WI38 (cell line): Measurements from ENCODE around the gene PHYKPL.
A peak's percentile ranks its signal among the peaks of the same experiment; 100 is the strongest.
"Not testable (repeated sequence)": the region's sequence is repeated elsewhere in the genome, so short reads cannot be mapped to it uniquely, and the experiment has no call there.

ENCODE experiments used
- H3K4me3 ChIP-seq: 2 replicates; pipeline ENCODE4 v1.5.1; 2011; ENCODE audit warnings: low read depth, mild to moderate bottlenecking, control low read depth, low read length
- CTCF ChIP-seq: IDR thresholded peaks from 2 replicates; pipeline ENCODE4 v1.5.1; 2012; ENCODE audit warnings: low read depth, mild to moderate bottlenecking, control low read depth, low read length

Gene PHYKPL

GRCh38 chr5:178201927-178202235 lies 30.7 kb downstream of the PHYKPL start:
- H3K4me3 ChIP-seq = no peak overlapping the region
- TF ChIP-seq CTCF = no peak

GRCh38 chr5:178201221-178201926 lies 31.2 kb downstream of the PHYKPL start:
- TF ChIP-seq CTCF = no peak
- H3K4me3 ChIP-seq = no peak overlapping the region

GRCh38 chr5:178199581-178200434 lies 32.8 kb downstream of the PHYKPL start:
- no peak for TF ChIP-seq CTCF
- H3K4me3 ChIP-seq = no peak overlapping the region

GRCh38 chr5:178198706-178199105 lies 33.9 kb downstream of the PHYKPL start:
- no peak overlapping the region for H3K4me3 ChIP-seq
- no peak for TF ChIP-seq CTCF

GRCh38 chr5:178198151-178198550 lies 34.5 kb downstream of the PHYKPL start:
- H3K4me3 ChIP-seq = not testable (repeated sequence)

GRCh38 chr5:178196986-178197385 lies 35.6 kb downstream of the PHYKPL start:
- TF ChIP-seq CTCF = peak; percentile 24; the same call in 1 of the 2 replicates
- no peak overlapping the region for H3K4me3 ChIP-seq

GRCh38 chr5:178196281-178196812 lies 36.3 kb downstream of the PHYKPL start:
- no peak for TF ChIP-seq CTCF
- no peak overlapping the region for H3K4me3 ChIP-seq
